GM12878 (cell line): ENCODE data around the gene HIRIP3. TPM values are rescaled to one million over a fixed set of nuclear protein-coding genes. Genes with fewer than 3 reads are reported as not detected.

ENCODE experiments used
- CHD4 ChIP-seq: fragments of 200-600 bp; sonication (generic); IDR thresholded peaks from 2 replicates; pipeline ENCODE4 v1.6.1; 2016; ENCODE audit warnings: mild to moderate bottlenecking
- HDGF ChIP-seq: fragments of 450-650 bp; IDR thresholded peaks from 2 replicates; pipeline ENCODE4 v1.6.1; 2016; ENCODE audit warnings: antibody characterized with exemption
- RAD21 ChIP-seq: IDR thresholded peaks from 2 replicates; pipeline ENCODE4 v1.6.1; 2011; ENCODE audit warnings: mild to moderate bottlenecking, low read depth, low read length, moderate library complexity; ENCODE audit not compliant: insufficient read depth
- RELA ChIP-seq: fragments of 450-650 bp; IDR thresholded peaks from 2 replicates; pipeline ENCODE4 v1.8.0; 2014; ENCODE audit warnings: borderline replicate concordance; ENCODE audit not compliant: partially characterized antibody
- SREBF2 ChIP-seq: IDR thresholded peaks from 2 replicates; pipeline ENCODE4 v1.6.1; 2012; ENCODE audit warnings: mild to moderate bottlenecking, low read length
- STAT3 ChIP-seq: IDR thresholded peaks from 2 replicates; pipeline ENCODE4 v1.6.1; 2011; ENCODE audit warnings: low read depth, low read length, improper control_type of control experiment
- TAF1 ChIP-seq: IDR thresholded peaks from 2 replicates; pipeline ENCODE4 v1.6.1; 2011; ENCODE audit warnings: mild to moderate bottlenecking, low read depth, low read length, borderline replicate concordance
- TCF3 ChIP-seq: IDR thresholded peaks from 2 replicates; pipeline ENCODE4 v1.6.1; 2012; ENCODE audit warnings: low read depth, mild to moderate bottlenecking, low read length, borderline replicate concordance; ENCODE audit not compliant: insufficient read depth
- polyA plus RNA-seq, 11 experiments: library from polyadenylated mRNA; depleted of rRNA in 4 of 11; unstranded in 6 of 11; stranded (reverse) in 5 of 11; fragments of >200 nt; fragmentation: Nextera tagmentation in 4 of 11; fragmentation: Illumina TruSeq in 1 of 11; extraction: Ambion mirVana in 4 of 11; extraction: Trizol in 1 of 11; gene quantifications; 1 replicate in 1 of 11; 2 replicates in 10 of 11; pipeline versions ENCODE4 v1.2.1 to v1.2.3, GENCODE V29; 2011 to 2016; ENCODE audit warnings: inconsistent platforms in 2 of 11, missing spikeins in 2 of 11, low read depth in 1 of 11
- total RNA-seq, 4 experiments: library from RNA; depleted of rRNA in 3 of 4; stranded (reverse); fragments of >200 nt in 3 of 4; fragmentation: Illumina TruSeq in 1 of 4; extraction: Trizol in 1 of 4; gene quantifications; 2 replicates each; pipeline versions ENCODE4 v1.2.1 to v1.2.3, GENCODE V29; 2013 to 2021
- TF ChIP-seq, protein P1 (sequence below): fragments of 450-650 bp; IDR thresholded peaks from 2 replicates; pipeline ENCODE4 v1.6.1; 2017; ENCODE audit warnings: mild to moderate bottlenecking, low read depth, inconsistent platforms; ENCODE audit not compliant: poor library complexity, severe bottlenecking
- TF ChIP-seq, protein P2 (sequence below): IDR thresholded peaks from 2 replicates; pipeline ENCODE4 v1.6.1; 2012; ENCODE audit warnings: low read depth, low read length, improper control_type of control experiment
- TF ChIP-seq, protein P3 (sequence below): IDR thresholded peaks from 2 replicates; pipeline ENCODE4 v1.6.1; 2011; ENCODE audit warnings: mild to moderate bottlenecking, low read depth, low read length, moderate library complexity; ENCODE audit not compliant: insufficient replicate concordance
- TF ChIP-seq, protein P4 (sequence below): IDR thresholded peaks from 2 replicates; pipeline ENCODE4 v1.6.1; 2011; ENCODE audit warnings: borderline replicate concordance, low read depth, mild to moderate bottlenecking, moderate library complexity, mixed read lengths, low read length; ENCODE audit not compliant: insufficient read depth; ENCODE audit errors: extremely low read length
- TF ChIP-seq, protein P5 (sequence below): IDR thresholded peaks from 2 replicates; pipeline ENCODE4 v1.6.1; 2012; ENCODE audit warnings: mild to moderate bottlenecking, low read depth, low read length
- TF ChIP-seq, protein P6 (sequence below): fragments of 450-650 bp; IDR thresholded peaks from 2 replicates; pipeline ENCODE4 v1.6.1; 2017; ENCODE audit warnings: mild to moderate bottlenecking

Gene HIRIP3
- total and polyA plus RNA-seq, 10 of the 15 experiments (the other 5 are each of a cell fraction or from before 2014, with no cell fraction given): 4.1 to 43.5 (median 23.9) TPM

DNA sequence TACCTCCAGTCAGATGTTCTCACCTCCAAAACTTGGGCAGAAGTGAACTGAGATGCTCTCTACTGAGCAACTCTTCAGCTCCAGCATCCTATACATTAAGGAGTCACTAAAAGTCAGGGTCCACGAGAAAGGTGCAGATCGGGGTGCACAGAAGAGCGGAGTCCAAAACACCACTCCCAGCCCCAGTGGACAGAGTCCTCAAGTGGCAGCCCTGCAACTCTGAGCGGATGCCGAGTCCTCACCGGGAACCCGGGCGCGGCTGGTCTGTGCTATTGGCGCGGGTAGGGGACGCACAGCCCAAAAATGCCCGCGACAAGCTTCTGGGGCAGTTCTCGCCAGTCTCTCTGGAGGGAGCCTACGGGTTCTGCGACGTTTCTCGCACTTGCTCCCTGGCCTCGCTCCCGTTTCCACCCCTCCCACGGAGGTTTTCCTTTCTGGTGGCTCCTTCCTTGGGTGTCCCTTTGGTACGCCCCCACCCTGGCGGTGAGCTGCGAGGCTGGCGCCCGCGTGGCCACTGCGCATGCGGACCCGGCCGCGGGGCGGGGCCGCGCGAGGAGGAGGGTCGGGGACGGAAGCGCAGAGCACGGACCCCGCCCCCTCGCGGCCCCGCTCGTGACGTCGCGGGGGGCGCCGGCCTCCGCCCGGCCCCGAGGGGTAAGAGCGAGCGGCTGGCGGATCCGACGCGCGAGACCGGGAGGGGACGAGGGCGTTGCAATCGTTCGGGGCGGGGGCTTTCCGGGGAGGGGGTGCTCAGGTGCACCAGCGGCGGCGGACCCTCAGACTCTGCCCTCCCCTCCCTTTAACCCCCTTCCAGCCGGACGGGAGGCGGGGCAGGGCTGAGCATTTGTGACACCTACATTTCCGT, 33.7 kb downstream of the HIRIP3 start, which contains the start of gene TMEM219 (continued):
- TF ChIP-seq, protein P1, sequence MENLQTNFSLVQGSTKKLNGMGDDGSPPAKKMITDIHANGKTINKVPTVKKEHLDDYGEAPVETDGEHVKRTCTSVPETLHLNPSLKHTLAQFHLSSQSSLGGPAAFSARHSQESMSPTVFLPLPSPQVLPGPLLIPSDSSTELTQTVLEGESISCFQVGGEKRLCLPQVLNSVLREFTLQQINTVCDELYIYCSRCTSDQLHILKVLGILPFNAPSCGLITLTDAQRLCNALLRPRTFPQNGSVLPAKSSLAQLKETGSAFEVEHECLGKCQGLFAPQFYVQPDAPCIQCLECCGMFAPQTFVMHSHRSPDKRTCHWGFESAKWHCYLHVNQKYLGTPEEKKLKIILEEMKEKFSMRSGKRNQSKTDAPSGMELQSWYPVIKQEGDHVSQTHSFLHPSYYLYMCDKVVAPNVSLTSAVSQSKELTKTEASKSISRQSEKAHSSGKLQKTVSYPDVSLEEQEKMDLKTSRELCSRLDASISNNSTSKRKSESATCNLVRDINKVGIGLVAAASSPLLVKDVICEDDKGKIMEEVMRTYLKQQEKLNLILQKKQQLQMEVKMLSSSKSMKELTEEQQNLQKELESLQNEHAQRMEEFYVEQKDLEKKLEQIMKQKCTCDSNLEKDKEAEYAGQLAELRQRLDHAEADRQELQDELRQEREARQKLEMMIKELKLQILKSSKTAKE: peak; percentile 51
- TF ChIP-seq TAF1: peak; percentile 79
- no peak for TF ChIP-seq RAD21
- peak; percentile 10 for TF ChIP-seq RELA
- TF ChIP-seq, protein P2, sequence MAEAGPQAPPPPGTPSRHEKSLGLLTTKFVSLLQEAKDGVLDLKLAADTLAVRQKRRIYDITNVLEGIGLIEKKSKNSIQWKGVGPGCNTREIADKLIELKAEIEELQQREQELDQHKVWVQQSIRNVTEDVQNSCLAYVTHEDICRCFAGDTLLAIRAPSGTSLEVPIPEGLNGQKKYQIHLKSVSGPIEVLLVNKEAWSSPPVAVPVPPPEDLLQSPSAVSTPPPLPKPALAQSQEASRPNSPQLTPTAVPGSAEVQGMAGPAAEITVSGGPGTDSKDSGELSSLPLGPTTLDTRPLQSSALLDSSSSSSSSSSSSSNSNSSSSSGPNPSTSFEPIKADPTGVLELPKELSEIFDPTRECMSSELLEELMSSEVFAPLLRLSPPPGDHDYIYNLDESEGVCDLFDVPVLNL: no peak
- TF ChIP-seq CHD4: no peak
- TF ChIP-seq TCF3: no peak
- TF ChIP-seq SREBF2: no peak
- TF ChIP-seq, protein P3, sequence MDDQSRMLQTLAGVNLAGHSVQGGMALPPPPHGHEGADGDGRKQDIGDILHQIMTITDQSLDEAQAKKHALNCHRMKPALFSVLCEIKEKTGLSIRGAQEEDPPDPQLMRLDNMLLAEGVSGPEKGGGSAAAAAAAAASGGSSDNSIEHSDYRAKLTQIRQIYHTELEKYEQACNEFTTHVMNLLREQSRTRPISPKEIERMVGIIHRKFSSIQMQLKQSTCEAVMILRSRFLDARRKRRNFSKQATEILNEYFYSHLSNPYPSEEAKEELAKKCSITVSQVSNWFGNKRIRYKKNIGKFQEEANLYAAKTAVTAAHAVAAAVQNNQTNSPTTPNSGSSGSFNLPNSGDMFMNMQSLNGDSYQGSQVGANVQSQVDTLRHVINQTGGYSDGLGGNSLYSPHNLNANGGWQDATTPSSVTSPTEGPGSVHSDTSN: no peak
- TF ChIP-seq STAT3: no peak
- TF ChIP-seq, protein P4, sequence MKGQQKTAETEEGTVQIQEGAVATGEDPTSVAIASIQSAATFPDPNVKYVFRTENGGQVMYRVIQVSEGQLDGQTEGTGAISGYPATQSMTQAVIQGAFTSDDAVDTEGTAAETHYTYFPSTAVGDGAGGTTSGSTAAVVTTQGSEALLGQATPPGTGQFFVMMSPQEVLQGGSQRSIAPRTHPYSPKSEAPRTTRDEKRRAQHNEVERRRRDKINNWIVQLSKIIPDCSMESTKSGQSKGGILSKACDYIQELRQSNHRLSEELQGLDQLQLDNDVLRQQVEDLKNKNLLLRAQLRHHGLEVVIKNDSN: peak; percentile 43
- 0 out of 2 replicates have a peak, but pooled peaks have one; percentile 14 for TF ChIP-seq HDGF
- TF ChIP-seq, protein P5, sequence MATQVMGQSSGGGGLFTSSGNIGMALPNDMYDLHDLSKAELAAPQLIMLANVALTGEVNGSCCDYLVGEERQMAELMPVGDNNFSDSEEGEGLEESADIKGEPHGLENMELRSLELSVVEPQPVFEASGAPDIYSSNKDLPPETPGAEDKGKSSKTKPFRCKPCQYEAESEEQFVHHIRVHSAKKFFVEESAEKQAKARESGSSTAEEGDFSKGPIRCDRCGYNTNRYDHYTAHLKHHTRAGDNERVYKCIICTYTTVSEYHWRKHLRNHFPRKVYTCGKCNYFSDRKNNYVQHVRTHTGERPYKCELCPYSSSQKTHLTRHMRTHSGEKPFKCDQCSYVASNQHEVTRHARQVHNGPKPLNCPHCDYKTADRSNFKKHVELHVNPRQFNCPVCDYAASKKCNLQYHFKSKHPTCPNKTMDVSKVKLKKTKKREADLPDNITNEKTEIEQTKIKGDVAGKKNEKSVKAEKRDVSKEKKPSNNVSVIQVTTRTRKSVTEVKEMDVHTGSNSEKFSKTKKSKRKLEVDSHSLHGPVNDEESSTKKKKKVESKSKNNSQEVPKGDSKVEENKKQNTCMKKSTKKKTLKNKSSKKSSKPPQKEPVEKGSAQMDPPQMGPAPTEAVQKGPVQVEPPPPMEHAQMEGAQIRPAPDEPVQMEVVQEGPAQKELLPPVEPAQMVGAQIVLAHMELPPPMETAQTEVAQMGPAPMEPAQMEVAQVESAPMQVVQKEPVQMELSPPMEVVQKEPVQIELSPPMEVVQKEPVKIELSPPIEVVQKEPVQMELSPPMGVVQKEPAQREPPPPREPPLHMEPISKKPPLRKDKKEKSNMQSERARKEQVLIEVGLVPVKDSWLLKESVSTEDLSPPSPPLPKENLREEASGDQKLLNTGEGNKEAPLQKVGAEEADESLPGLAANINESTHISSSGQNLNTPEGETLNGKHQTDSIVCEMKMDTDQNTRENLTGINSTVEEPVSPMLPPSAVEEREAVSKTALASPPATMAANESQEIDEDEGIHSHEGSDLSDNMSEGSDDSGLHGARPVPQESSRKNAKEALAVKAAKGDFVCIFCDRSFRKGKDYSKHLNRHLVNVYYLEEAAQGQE: no peak
- TF ChIP-seq, protein P6, sequence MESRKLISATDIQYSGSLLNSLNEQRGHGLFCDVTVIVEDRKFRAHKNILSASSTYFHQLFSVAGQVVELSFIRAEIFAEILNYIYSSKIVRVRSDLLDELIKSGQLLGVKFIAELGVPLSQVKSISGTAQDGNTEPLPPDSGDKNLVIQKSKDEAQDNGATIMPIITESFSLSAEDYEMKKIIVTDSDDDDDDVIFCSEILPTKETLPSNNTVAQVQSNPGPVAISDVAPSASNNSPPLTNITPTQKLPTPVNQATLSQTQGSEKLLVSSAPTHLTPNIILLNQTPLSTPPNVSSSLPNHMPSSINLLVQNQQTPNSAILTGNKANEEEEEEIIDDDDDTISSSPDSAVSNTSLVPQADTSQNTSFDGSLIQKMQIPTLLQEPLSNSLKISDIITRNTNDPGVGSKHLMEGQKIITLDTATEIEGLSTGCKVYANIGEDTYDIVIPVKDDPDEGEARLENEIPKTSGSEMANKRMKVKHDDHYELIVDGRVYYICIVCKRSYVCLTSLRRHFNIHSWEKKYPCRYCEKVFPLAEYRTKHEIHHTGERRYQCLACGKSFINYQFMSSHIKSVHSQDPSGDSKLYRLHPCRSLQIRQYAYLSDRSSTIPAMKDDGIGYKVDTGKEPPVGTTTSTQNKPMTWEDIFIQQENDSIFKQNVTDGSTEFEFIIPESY: no peak
